HFF-Myc (cell line): ENCODE measurements around the gene LACTBL1.
"Not testable (repeated sequence)": the region's sequence is repeated elsewhere in the genome, so short reads cannot be mapped to it uniquely, and the experiment has no call there.

Source experiments
- DNase-seq: peaks from one replicate; pipeline ENCODE4 v3.0.0-alpha.2; 2011; ENCODE audit warnings: low read depth; ENCODE audit errors: extremely low read depth
- H3K4me3 ChIP-seq: replicated peaks from 2 replicates; pipeline ENCODE4 v1.5.1; 2011; ENCODE audit warnings: low read depth, mild to moderate bottlenecking, control low read depth, low read length
- TF ChIP-seq, protein P1 (sequence below): IDR thresholded peaks from 2 replicates; pipeline ENCODE4 v1.5.1; 2012; ENCODE audit warnings: mild to moderate bottlenecking, low read depth, low read length, control low read depth; ENCODE audit errors: missing control alignments

Gene LACTBL1

DNA sequence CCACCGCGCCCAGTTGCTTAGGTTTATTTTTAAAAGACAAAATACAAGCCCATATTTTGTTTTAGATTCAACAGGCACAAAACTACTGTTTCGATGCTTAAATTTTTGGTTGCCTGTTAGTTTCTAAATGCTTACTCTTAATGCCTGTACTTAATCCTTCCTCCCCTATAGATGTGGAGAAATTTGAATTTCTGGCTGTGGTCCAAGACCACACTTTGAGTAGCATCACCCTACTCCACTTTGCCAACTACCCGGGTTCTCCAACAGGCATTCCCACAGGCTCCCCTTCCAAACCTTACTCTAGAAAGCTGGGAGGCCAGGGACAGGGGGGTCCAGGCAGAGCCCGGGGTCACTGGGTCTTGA, 20.0 kb downstream of the LACTBL1 start:
- DNase-seq = no peak
- no peak overlapping the region for H3K4me3 ChIP-seq
- TF ChIP-seq, protein P1, sequence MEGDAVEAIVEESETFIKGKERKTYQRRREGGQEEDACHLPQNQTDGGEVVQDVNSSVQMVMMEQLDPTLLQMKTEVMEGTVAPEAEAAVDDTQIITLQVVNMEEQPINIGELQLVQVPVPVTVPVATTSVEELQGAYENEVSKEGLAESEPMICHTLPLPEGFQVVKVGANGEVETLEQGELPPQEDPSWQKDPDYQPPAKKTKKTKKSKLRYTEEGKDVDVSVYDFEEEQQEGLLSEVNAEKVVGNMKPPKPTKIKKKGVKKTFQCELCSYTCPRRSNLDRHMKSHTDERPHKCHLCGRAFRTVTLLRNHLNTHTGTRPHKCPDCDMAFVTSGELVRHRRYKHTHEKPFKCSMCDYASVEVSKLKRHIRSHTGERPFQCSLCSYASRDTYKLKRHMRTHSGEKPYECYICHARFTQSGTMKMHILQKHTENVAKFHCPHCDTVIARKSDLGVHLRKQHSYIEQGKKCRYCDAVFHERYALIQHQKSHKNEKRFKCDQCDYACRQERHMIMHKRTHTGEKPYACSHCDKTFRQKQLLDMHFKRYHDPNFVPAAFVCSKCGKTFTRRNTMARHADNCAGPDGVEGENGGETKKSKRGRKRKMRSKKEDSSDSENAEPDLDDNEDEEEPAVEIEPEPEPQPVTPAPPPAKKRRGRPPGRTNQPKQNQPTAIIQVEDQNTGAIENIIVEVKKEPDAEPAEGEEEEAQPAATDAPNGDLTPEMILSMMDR = no peak

DNA sequence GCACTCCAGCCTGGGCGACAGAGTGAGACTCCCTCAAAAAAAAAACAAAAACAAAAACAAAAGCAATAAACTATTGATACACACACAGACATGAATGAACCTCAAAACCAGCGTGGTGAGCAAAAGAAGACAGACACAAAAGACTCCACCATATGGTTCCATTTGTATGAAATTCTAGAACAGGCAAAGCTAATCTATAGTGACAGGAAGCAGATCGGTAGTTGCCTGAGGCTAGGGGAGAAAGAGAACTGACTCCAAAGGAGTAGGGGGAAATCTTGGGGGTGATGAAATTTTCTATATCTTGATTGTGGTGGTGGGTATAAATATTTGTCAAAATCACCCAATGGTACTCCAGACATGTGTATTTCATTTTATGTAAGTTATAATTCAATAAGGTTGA, 20.9 kb downstream of the LACTBL1 start:
- no peak overlapping the region for H3K4me3 ChIP-seq
- no peak for DNase-seq
- TF ChIP-seq, protein P1 = no peak

DNA sequence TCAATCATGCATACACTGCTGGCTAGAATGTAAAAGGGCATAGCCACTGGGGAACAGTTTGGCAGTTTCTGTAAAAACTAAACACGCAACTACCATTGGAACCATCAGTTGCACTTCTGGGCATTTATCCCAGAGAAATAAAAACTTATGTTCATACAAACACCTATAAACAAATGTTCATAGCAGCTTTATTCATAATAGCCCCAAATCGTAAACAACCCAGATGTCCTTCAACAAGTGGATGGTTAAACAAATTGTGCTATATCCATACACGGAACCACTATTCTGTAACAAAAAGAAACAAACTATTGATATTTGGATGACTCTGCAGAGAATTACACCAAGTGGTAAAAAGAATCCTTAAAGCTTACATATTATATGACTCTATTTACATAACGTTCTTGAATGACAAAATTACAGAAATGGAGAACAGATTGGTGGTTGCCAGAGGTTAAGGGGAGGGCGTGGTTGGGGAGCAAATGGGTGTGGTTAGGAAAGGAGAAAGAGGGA, 22.8 kb downstream of the LACTBL1 start:
- TF ChIP-seq, protein P1 = no peak
- no peak for DNase-seq
- H3K4me3 ChIP-seq = no peak overlapping the region

DNA sequence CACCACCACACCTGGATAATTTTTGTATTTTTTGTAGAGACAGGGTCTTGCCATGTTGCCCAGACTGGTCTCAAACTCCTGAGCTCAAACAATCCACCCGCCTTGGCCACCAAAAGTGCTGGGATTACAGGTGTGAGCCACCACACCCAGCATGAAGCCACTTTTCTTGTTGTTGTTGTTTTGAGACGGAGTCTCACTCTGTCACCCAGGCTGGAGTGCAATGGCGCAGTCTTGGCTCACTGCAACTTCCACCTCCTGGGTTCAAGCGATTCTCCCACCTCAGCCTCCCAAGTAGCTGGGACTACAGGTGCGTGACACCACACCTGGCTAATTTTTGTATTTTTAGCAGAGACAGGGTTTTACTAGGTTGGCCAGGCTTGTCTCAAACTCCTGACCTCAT, 27.5 kb downstream of the LACTBL1 start:
- not testable (repeated sequence) for H3K4me3 ChIP-seq, DNase-seq

DNA sequence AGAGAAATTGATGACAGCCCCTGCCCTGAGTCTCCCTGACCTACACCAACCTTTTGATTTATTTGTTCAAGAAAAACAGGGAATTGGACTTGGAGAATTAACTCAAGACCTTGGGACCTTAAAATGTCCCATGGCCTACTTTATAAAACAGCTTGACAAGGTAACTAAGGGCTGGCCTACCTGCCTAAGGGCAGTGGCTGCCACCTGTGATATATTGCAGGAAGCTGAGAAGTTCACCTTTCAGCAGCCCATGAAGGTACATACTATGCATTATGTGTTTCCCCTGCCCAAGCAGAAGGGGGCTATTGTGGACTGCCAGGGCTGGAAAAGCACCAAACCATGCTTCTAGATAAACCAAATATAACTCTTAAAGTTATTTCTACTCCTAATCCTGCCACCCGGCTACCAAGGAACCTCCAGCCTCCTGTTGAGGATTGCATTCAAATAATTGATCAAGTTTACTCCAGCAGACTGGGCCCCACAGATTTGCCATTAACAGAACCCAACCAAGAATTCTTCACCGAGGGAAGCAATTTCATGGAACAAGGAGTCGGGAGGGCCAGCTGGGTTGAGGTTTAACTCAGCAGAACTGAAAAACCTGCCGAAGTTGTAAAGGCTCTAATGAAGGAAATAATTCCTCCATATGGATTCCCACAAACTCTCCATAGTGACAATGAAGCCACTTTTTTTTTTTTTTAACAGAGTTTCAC, 28.2 kb downstream of the LACTBL1 start:
- TF ChIP-seq, protein P1 = no peak
- no peak overlapping the region for H3K4me3 ChIP-seq
- no peak for DNase-seq

DNA sequence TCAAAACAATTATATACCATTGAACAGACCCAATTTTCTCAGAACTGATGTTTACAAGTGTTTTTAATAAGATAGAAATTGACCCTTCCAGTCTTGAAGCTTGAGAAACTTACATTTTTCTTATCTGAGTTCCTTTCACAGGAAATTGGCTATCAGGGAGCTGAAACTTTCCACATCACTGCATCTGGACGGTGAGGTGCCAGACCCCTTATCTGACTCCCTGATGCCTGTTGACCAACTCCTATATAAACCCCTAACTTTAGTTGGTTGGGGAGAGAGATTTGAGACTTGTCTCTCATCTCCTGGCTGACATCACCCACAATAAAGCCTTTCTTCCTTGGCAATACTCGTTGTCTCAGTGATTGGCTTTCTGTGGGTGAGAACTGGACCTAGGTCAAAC, 31.4 kb downstream of the LACTBL1 start:
- TF ChIP-seq, protein P1 = no peak
- DNase-seq = no peak
- no peak overlapping the region for H3K4me3 ChIP-seq

DNA sequence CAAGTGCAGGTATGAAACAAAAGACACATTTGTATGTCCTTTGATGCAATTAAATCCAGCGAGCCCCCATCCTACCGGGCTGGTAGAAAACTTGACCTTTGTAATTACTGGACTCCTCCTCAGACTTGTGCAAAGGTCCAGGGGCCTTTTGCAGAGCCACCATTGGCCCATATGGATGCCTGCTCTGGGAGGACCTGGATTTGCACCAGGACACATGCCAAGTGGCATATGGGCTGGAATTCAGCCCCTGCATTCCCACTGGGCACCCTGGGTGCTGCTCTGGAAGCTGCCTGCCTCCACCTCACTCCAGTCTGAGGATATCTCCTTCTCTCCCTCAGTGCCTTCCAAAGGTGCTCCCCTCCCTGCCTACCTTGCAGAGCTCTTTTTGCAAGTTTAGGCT, 36.0 kb downstream of the LACTBL1 start:
- DNase-seq = no peak
- TF ChIP-seq, protein P1 = no peak
- H3K4me3 ChIP-seq = no peak overlapping the region
